OCI-LY1 (cell line): Measurements from ENCODE around the gene IFITM5.

ENCODE experiments used
- H2AFZ ChIP-seq: fragments of 200-600 bp; sonication (generic), shearing (Covaris generic); 2 replicates; pipeline ENCODE4 v1.6.0; 2014; ENCODE audit warnings: antibody characterized with exemption, mild to moderate bottlenecking, low read length
- H3F3A ChIP-seq: fragments of 200-600 bp; sonication (generic), shearing (Covaris generic); 2 replicates; pipeline ENCODE4 v1.6.0; 2014; ENCODE audit warnings: mild to moderate bottlenecking, antibody characterized with exemption, low read length, moderate library complexity; ENCODE audit not compliant: insufficient read depth
- H3K27ac ChIP-seq: fragments of 200-600 bp; sonication (generic); 2 replicates; pipeline ENCODE4 v1.5.1; 2014; ENCODE audit warnings: low read length, mixed run types, mild to moderate bottlenecking, low read depth; ENCODE audit not compliant: poor library complexity, severe bottlenecking
- H3K27me3 ChIP-seq: fragments of 200-600 bp; sonication (generic); 2 replicates; pipeline ENCODE4 v1.6.0; 2014; ENCODE audit warnings: antibody characterized with exemption, mild to moderate bottlenecking, low read length, moderate library complexity; ENCODE audit not compliant: insufficient read depth
- H3K36me3 ChIP-seq: fragments of 200-600 bp; sonication (generic); 2 replicates; pipeline ENCODE4 v1.6.1; 2014; ENCODE audit warnings: mild to moderate bottlenecking, antibody characterized with exemption, low read length, moderate library complexity, mixed read lengths; ENCODE audit not compliant: insufficient read depth
- H3K4me1 ChIP-seq: fragments of 200-600 bp; sonication (generic); 2 replicates; pipeline ENCODE4 v1.5.1; 2014; ENCODE audit warnings: mild to moderate bottlenecking, low read length, moderate library complexity; ENCODE audit not compliant: insufficient read depth, severe bottlenecking
- H3K4me2 ChIP-seq: fragments of 200-600 bp; sonication (generic), shearing (Covaris generic); 2 replicates; pipeline ENCODE4 v1.6.1; 2014; ENCODE audit warnings: low read length
- H3K4me3 ChIP-seq: fragments of 200-600 bp; sonication (generic); 2 replicates; pipeline ENCODE4 v1.5.1; 2014; ENCODE audit warnings: low read length, low read depth, mild to moderate bottlenecking, mixed read lengths; ENCODE audit not compliant: poor library complexity, severe bottlenecking
- H3K79me2 ChIP-seq: fragments of 200-600 bp; shearing (Covaris generic); 2 replicates; pipeline ENCODE4 v1.6.1; 2016; ENCODE audit warnings: mixed run types, low read length, mixed read lengths; ENCODE audit not compliant: insufficient read depth
- H3K9ac ChIP-seq: fragments of 200-600 bp; sonication (generic), shearing (Covaris generic); 2 replicates; pipeline ENCODE4 v1.6.1; 2014; ENCODE audit warnings: mild to moderate bottlenecking, low read length, mixed read lengths
- H3K9me2 ChIP-seq: fragments of 200-600 bp; sonication (generic), shearing (Covaris generic); 2 replicates; pipeline ENCODE4 v1.6.1; 2014; ENCODE audit warnings: low read depth, mild to moderate bottlenecking, low read length, mixed read lengths
- H3K9me3 ChIP-seq: fragments of 200-600 bp; shearing (Covaris generic); 2 replicates; pipeline ENCODE4 v1.6.1; 2014; ENCODE audit warnings: low read length, mixed read lengths
- H4K20me1 ChIP-seq: fragments of 200-600 bp; sonication (generic), shearing (Covaris generic); 2 replicates; pipeline ENCODE4 v1.6.0; 2016; ENCODE audit warnings: mild to moderate bottlenecking, low read length; ENCODE audit not compliant: insufficient read depth
- CTCF ChIP-seq: fragments of 200-600 bp; sonication (generic), shearing (Covaris generic); IDR thresholded peaks from 2 replicates; pipeline ENCODE4 v1.5.1; 2017; ENCODE audit warnings: mild to moderate bottlenecking, antibody characterized with exemption, low read length, moderate library complexity, mixed read lengths
- EZH2 ChIP-seq: fragments of 200-600 bp; sonication (generic), shearing (Covaris generic); IDR thresholded peaks from 2 replicates; pipeline ENCODE4 v1.8.0; 2017; ENCODE audit warnings: borderline replicate concordance, mixed run types, mild to moderate bottlenecking, antibody characterized with exemption, low read length, moderate library complexity, mixed read lengths

The IFITM5 gene

GRCh38 chr11:297586-298405 lies 1.5 kb downstream of the IFITM5 start:
- H3K9ac ChIP-seq: no peak overlapping the region
- H3K36me3 ChIP-seq: peaks cover 15% of the 10 kb centered on the region

GRCh38 chr11:297051-297585 lies 2.2 kb downstream of the IFITM5 start:
- Histone ChIP-seq H3K27ac (no peak overlapping the region), H3K79me2 (no peaks in the 10 kb centered on the region), H3K27me3 (peaks cover 10% of the 10 kb centered on the region; the same call in 1 of the 2 replicates), H2AFZ (no peak overlapping the region), H4K20me1 (no peaks in the 10 kb centered on the region), H3K36me3 (peaks cover 15% of the 10 kb centered on the region), H3K4me1 (peaks cover 5% of the 10 kb centered on the region), H3K9me2 (no peaks in the 10 kb centered on the region), H3K9ac (no peak overlapping the region), H3K9me3 (no peaks in the 10 kb centered on the region), H3K4me3 (no peak overlapping the region), H3F3A (no peaks in the 10 kb centered on the region), H3K4me2 (no peak overlapping the region)
- TF ChIP-seq CTCF (no peak), EZH2 (no peak)

More at GRCh38 chr11:297586-298405, 1.5 kb downstream of the IFITM5 start:
- no peak for TF ChIP-seq CTCF
- TF ChIP-seq EZH2: no peak
- no peak overlapping the region for H3K4me2 ChIP-seq
- H2AFZ ChIP-seq: no peak overlapping the region
- H3K9me2 ChIP-seq: no peaks in the 10 kb centered on the region
- H3K27ac ChIP-seq: no peak overlapping the region
- H3K79me2 ChIP-seq: no peaks in the 10 kb centered on the region
- H3K4me3 ChIP-seq: no peak overlapping the region
- no peaks in the 10 kb centered on the region for H3K9me3 ChIP-seq
- H3F3A ChIP-seq: no peaks in the 10 kb centered on the region
- peaks cover 5% of the 10 kb centered on the region for H3K4me1 ChIP-seq
- peaks cover 10% of the 10 kb centered on the region; the same call in 1 of the 2 replicates for H3K27me3 ChIP-seq
- H4K20me1 ChIP-seq: no peaks in the 10 kb centered on the region

DNA sequence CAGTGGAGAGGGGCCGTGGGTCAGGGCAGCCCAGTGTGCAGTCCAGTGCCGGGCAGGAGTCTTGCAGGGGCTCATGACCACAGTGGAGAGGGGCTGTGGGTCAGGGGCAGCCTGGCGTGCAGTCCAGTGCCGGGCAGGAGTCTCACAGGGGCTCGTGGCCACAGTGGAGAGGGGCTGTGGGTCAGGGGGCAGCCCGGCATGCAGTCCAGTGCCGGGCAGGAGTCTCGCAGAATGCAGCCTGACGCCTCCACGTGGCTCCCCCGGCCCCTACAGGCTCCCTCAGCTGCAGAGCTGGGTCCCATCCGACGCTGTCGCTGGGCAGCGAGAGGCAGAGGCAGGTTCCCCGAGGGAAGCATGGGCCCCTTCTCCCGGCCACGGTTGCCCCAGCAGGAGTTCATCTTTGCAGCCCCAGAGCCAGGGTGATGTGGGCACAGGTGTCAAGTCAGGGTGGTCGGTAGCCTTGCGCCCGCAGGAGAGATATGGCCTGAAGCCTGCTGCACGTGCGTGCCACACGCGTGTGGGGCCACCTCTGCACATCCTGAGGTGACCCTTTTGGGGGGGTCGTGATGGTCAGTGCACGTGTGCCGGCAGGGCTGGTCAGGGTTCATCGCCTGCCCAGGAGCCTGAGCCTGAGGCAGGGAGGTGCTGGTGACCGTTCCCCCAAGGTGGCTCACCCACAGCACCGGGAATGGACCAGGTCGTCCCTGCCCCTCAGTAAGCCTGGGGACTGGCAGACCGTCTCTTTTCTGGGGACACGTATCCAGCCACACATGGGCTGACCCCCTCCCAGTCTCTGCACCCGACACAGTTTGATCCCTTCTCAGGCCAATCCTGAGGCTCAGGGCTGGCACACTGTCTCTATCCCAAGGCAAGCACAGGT lies 2.9 kb downstream of the IFITM5 start:
- Histone ChIP-seq H4K20me1 (no peaks in the 10 kb centered on the region), H3K9ac (no peak overlapping the region), H3K27me3 (peaks cover 10% of the 10 kb centered on the region; the same call in 1 of the 2 replicates), H3K9me3 (no peaks in the 10 kb centered on the region), H3K36me3 (peaks cover 15% of the 10 kb centered on the region), H3K79me2 (no peaks in the 10 kb centered on the region), H3K9me2 (no peaks in the 10 kb centered on the region), H2AFZ (no peak overlapping the region), H3K4me3 (no peak overlapping the region), H3F3A (no peaks in the 10 kb centered on the region), H3K4me1 (peaks cover 5% of the 10 kb centered on the region), H3K27ac (no peak overlapping the region), H3K4me2 (no peak overlapping the region)
- TF ChIP-seq EZH2: no peak
- TF ChIP-seq CTCF: no peak
